Stimulated activated CD8-positive, alpha-beta memory T cell treated with anti-CD3 and anti-CD28 coated beads, Interleukin-4, amount 100 ng/mL, for 1 hour (primary cell): Measurements from ENCODE around the gene DYDC2.
"Not testable (repeated sequence)": the region's sequence is repeated elsewhere in the genome, so short reads cannot be mapped to it uniquely, and the experiment has no call there.

Source experiments
- DNase-seq, 2 donors: peaks; one replicate each; pipeline ENCODE4 v3.0.0-alpha.2; 2020; ENCODE audit warnings: low read depth in 2 of 2, low spot score in 1 of 2

DYDC2 gene

GRCh38 chr10:80356563-80356988 lies at the start of gene DYDC2, which contains the start of gene DYDC1:
TSS of gene DYDC2 (plus strand) at chr10:80356781. CDS start at chr10:80362444, 5,663 bp downstream.
TSS of gene DYDC1 (minus strand) at chr10:80356755. CDS start at chr10:80352601, 4,154 bp downstream.
- DNase-seq, result no peak

- no peak for DNase-seq
Observed at GRCh38 chr10:80313523-80313922, 43.1 kb upstream of the DYDC2 start.

GRCh38 chr10:80315391-80315790 lies 41.2 kb upstream of the DYDC2 start:
- DNase-seq, result no peak

GRCh38 chr10:80318742-80319141 lies 37.8 kb upstream of the DYDC2 start:
- no peak for DNase-seq

- no peak for DNase-seq
Observed at GRCh38 chr10:80319318-80319717, 37.3 kb upstream of the DYDC2 start.

GRCh38 chr10:80319725-80320290 lies 36.8 kb upstream of the DYDC2 start:
- no peak for DNase-seq

GRCh38 chr10:80320377-80320776 lies 36.2 kb upstream of the DYDC2 start:
- no peak for DNase-seq

GRCh38 chr10:80321183-80321582 lies 35.4 kb upstream of the DYDC2 start:
- DNase-seq, result no peak

- DNase-seq, result no peak
Observed at GRCh38 chr10:80322158-80322557, 34.4 kb upstream of the DYDC2 start.

GRCh38 chr10:80322711-80323110 lies 33.9 kb upstream of the DYDC2 start:
- DNase-seq, result no peak

GRCh38 chr10:80323311-80323710 lies 33.3 kb upstream of the DYDC2 start:
- no peak for DNase-seq

GRCh38 chr10:80324086-80324485 lies 32.5 kb upstream of the DYDC2 start:
- DNase-seq, result no peak

- DNase-seq, result no peak
Observed at GRCh38 chr10:80324891-80325364, 31.7 kb upstream of the DYDC2 start.

- no peak for DNase-seq
Observed at GRCh38 chr10:80333983-80334382, 22.6 kb upstream of the DYDC2 start.

- DNase-seq, result no peak
Observed at GRCh38 chr10:80344276-80344675, 12.3 kb upstream of the DYDC2 start.

- DNase-seq, result no peak
Observed at GRCh38 chr10:80344912-80345311, 11.7 kb upstream of the DYDC2 start.

- DNase-seq, result no peak
Observed at GRCh38 chr10:80350251-80350650, 6.3 kb upstream of the DYDC2 start.

- DNase-seq, result no peak
Observed at GRCh38 chr10:80351220-80351619, 5.4 kb upstream of the DYDC2 start.

GRCh38 chr10:80356989-80357850 lies 639 bp downstream of the DYDC2 start:
- no peak for DNase-seq

GRCh38 chr10:80357851-80358125 lies 1.2 kb downstream of the DYDC2 start:
- no peak for DNase-seq

- DNase-seq, result not testable (repeated sequence)
Observed at GRCh38 chr10:80358925-80359324, 2.3 kb downstream of the DYDC2 start.

- no peak for DNase-seq
Observed at GRCh38 chr10:80359644-80360043, 3.1 kb downstream of the DYDC2 start.

GRCh38 chr10:80365510-80365909 lies 8.9 kb downstream of the DYDC2 start:
- DNase-seq, result no peak
